ENCODE results near the gene PNCK.
"Not testable (repeated sequence)": the region's sequence is repeated elsewhere in the genome, so short reads cannot be mapped to it uniquely, and the experiment has no call there.

PNCK gene

DNA sequence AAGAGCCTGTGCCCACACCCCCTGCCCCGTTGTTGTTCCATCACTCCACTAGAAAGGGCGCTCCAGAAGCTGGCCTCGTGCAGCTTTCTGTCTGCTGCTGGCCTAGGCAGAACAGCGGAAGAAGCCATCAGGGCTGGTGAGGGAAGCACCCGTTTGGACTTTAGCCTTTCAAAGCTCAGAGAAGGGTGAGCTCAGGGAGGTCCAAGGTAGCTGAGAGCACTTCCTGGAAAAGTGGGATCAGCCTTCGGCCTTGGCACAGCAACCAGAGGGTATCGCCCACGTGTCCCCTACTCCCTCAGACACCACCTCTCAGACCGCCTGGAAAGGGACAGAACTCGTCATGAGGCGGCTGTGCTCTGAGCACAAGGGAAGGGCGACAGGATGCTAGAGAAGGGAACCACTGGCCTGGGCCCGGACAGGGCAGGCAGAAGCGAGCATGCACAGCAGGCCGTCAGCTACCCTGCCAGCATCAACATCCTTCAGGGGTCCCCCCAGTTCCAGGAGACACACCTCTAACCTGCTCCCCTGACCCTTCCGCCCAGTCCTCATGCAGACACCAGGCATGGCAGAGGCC, 25.7 kb upstream of the PNCK start:
- not testable (repeated sequence) for DNase-seq (ENCODE audit: low read depth in 2 of 2)

DNA sequence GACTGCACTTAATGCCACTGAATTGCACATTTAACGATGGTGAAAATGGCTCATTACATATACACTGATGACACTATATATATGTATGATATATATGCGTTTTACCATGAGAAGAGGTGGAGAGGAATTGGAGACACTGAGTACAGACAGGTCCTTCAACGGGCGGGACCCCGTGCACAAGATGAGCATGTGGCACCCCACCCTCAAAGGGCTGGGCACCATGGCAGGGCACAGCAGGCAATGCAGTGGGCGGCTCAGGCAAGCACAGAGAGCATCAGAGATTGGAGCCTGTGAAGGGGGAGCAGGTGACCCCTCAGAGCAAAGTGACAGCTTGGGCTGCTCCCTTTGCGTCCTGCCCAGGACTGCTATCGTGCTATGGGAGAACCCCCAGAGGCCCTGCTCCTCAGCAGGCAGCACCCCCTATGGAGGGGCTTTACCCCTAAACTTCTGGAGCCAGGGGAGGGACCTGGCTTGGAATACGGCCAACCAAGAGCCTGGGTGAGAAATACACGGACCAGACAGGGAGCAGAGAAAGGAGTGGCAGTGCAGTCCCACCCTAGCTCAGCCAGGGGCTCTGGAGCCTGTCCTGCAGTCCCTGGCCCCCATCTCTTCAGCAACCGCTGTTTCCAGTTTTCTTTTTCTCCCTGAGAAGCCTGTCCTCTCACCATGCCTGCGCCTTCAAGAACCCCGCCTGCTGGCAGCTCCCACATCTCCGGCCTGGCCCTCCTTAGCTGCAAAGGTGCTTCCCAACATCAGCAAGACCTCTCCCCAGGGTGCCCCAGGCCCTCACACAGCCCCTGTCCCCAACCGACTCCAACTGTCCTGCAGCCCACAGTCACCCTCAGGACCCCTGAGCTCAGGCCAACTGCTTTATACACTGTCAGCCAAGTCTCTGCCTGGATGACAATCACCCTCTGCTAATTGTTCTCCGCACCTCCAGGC, 24.6 kb upstream of the PNCK start:
- no peak for DNase-seq (ENCODE audit: low read depth in 2 of 2)

DNA sequence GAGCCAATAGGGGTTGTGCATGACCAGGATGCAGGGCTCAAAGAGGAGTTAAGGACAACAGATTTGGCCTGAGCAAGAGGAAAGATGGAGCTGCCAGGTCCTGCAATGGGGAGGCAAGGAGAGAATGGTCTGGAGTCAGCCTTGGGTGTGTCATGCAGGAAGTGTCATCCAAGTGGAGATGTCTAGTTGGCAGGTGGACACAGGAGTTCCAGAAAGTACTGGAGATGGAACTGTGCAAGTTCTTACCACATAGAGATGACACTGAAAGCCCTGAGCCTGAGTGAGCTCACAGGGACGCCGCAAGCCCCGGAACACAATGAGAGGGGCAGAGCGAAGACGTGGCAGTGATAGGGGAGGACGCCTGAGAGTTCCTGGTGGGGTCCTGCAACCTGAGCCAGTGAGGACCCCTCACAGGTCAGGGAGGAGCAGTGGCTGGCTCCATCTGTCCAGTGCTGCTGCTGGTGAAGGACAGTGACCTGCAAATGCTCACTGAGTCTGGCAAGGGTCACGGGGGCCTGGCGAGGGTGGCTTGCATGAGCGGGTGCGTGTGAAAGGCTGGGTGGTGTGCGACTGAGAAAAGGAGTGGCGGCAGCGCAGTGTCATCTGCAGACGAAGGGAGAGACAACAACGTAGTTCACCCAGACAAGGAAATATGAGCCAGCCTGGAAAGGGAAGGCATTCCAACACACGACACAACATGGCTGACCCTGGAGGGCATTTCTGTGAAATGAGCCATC, 23.5 kb upstream of the PNCK start:
- not testable (repeated sequence) for DNase-seq (ENCODE audit: low read depth in 2 of 2)

DNA sequence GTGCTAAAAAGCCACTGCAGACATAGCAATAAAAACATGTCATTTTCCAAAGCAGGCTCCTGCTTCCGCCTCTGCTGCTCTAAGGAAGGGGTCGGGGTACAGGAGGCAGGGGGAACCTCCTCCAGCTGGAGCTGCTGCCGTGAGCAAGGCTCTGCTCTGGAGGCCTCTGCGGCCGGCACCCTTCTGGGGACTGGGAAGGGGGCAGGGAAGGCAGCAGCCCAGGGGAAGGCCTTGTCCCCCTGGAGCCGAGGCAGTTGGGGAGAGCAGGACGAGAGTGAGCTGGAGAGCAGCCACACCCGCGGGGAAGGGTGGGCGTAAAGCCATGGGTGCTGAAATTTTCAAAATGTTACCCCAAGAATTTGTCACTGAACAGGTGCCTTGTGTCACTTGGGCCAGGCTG, 22.9 kb upstream of the PNCK start:
- not testable (repeated sequence) for DNase-seq (ENCODE audit: low read depth in 2 of 2)

DNA sequence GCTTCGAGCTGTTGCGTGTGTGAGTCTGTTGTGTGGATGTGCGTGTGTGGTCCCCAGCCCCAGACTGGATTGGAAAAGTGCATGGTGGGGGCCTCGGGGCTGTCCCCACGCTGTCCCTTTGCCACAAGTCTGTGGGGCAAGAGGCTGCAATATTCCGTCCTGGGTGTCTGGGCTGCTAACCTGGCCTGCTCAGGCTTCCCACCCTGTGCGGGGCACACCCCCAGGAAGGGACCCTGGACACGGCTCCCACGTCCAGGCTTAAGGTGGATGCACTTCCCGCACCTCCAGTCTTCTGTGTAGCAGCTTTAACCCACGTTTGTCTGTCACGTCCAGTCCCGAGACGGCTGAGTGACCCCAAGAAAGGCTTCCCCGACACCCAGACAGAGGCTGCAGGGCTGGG, 22.5 kb upstream of the PNCK start:
- DNase-seq (ENCODE audit: low read depth in 2 of 2), result no peak

DNA sequence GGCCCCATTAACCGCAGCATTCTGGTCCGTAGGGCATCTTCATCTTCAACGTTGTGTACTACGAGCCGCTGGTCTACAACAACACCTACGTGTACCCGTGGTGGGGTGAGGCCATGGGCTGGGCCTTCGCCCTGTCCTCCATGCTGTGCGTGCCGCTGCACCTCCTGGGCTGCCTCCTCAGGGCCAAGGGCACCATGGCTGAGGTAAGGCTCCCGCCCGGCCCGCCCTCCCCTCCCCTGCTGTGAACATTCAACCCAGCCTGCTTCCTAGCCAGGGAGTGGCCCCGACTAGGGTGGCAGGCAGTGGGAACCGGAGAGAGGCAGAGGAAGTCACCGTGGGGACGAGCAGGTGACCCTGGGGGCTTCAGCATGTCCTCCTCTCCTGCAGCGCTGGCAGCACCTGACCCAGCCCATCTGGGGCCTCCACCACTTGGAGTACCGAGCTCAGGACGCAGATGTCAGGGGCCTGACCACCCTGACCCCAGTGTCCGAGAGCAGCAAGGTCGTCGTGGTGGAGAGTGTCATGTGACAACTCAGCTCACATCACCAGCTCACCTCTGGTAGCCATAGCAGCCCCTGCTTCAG, 21.2 kb upstream of the PNCK start:
- no peak for DNase-seq (ENCODE audit: low read depth in 2 of 2)

DNA sequence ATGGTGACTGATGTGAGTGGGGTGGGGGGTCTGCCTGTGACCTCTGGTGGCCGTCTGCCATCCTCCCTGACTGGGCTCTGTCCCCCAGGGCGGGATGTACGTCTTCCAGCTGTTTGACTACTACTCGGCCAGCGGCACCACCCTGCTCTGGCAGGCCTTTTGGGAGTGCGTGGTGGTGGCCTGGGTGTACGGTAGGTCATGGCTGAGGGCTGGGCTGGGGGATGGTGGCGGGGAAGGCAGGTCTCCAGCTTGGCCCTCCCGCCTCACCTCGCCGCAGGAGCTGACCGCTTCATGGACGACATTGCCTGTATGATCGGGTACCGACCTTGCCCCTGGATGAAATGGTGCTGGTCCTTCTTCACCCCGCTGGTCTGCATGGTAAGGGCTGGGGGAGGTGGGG, 20.6 kb upstream of the PNCK start:
- DNase-seq (ENCODE audit: low read depth in 2 of 2), result not testable (repeated sequence)

DNA sequence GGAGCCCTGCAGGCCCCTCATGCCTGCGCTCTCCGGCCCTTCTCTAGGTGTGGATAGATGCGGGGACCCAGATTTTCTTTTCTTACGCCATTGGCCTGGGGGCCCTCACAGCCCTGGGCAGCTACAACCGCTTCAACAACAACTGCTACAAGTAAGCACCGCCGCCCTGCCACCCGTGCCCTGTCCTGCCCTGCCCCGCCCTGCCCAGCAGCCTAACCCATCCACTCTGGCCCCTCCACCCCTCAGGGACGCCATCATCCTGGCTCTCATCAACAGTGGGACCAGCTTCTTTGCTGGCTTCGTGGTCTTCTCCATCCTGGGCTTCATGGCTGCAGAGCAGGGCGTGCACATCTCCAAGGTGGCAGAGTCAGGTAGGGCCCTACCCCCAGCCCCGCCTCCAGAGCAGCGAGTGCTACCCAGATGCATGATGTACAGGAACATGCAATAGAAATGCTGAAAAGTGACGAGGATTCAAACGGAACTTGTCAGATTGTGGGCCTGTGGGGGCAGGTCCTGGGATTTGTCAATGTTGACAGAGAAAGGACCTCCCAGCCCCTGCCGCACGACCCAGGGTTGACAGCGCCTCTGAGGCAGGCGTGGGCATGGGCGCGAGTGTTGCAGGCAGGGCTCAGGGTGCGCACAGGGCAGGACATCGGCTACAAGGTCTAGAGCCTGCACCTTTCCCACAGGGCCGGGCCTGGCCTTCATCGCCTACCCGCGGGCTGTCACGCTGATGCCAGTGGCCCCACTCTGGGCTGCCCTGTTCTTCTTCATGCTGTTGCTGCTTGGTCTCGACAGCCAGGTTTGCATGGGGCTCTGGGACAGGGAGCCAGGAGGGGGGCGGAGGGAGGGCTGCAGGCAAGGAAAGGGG, 19.8 kb upstream of the PNCK start:
- DNase-seq (ENCODE audit: low read depth in 2 of 2), result no peak

DNA sequence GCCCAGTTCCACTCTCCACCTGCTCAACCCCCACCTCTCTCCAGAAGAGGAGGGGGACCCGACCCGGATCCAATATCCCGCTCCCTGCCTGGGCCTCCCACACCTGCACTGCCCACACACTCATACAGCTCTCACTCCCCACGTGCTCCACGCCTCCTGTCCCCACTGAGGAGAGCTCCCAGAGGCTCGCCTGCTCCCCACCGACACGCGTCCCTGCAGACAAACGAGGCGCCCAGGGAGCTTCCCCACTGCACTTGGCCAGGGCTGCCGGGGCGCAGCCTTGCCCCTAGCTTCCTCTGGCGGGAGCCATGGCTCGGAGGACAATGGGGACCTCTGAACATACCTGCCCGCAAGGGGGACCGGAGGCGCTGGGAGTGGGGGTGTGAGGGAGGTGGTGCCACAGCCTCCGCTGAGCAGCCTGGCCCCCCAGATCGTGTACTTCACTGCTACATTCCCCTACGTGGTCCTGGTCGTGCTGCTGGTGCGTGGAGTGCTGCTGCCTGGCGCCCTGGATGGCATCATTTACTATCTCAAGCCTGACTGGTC, 19.1 kb upstream of the PNCK start:
- DNase-seq (ENCODE audit: low read depth in 2 of 2), result no peak

DNA sequence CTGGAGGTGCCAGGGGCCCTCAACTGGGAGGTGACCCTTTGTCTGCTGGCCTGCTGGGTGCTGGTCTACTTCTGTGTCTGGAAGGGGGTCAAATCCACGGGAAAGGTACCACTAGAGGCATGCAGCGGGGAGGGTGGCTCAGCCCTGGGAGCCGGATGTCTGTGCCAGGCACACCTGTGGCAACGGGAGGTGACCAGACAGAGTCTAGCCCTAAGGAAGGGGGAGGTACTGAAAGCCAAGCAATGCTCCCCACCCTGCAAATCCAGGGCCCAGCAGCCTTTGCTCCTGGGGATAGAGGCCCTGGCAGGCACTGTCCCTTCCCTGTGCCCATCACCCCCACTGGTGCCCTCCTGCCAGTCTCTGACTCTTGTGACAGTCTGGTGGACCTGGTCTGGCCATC, 18.4 kb upstream of the PNCK start:
- no peak for DNase-seq (ENCODE audit: low read depth in 2 of 2)

DNA sequence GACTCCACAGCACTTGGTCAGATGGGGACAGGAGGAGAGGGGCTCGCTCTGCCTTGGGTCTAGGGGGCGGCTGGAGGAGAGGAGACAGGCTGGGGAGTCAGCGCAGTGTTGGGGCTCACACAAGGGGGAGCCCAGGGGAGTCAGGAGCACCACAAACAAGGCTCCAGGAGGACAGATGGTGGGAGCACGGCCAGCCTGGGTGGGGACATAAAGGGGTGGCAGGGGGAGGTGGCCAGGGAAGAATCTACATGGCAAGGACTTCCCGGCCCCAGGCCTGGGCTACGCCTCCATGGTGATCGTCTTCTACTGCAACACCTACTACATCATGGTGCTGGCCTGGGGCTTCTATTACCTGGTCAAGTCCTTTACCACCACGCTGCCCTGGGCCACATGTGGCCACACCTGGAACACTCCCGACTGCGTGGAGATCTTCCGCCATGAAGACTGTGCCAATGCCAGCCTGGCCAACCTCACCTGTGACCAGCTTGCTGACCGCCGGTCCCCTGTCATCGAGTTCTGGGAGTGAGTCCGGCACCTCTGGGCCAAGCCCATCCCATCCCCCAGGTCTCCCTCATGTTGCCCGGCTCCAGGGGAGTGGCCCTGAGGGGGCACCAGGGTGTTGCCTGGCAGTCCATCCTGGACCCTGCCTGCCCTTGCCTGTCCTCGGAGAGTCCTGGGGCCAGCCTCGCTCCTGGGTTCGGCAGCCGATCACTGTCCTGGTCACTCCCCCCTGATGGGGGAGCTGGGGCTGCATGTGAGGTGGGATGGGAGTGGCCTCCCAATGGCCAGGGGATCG, 17.6 kb upstream of the PNCK start:
- DNase-seq (ENCODE audit: low read depth in 2 of 2), result not testable (repeated sequence)

DNA sequence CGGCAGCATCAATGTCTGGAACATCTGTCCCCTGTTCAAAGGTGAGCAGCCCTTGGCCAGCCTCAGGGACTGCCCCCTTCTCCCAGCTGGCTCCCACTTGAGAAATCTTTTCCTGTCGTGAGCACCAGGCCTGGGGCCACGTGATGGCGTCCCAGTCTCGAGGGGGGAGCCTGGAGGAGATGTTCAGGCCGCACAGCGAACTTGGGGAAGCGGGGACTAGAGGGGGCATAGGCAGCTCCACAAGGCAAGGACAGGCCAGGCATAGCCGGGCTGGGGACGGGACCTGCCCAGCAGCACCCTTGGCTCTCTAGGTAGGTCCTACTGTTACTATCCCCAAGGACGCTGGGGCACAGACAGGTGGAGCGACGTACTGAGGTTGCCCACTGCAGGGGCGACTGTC, 16.9 kb upstream of the PNCK start:
- DNase-seq (ENCODE audit: low read depth in 2 of 2), result no peak

DNA sequence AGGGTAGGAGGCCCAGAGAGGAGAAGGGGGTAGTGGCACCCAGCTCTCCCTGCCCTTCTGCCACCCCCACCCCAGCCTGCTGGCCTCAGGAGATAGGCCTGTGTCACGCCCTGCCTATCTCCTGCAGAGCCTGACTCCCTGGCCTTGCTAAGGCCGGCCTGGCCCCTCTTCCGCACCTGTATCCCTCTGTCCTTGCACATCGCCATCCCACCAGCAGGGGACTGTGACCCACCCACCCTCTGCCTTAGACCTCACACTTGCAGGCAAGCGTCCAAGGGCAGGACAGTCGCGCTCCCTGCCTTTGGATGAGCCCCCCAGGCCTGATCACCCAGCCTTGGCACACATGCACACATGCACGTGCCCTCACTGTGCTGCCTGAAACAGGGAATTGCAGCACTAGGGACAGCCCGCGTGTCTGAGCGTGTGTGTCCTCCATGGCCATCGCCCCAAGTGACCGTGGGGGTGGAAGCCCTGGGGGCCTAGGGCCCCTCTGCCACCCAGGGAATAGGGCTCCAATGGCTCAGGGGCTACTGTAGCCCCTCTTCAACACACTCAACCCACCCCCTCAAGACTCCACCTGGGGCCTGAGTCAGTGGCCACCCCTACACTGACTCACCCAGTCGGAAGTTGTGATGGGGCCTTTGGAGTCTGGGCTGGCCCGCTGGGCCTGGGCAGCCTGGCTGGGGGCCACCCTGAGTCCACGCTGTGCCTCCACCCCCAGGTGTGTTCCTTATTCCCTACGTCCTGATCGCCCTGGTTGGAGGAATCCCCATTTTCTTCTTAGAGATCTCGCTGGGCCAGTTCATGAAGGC, 16.2 kb upstream of the PNCK start:
- DNase-seq (ENCODE audit: low read depth in 2 of 2), result no peak

DNA sequence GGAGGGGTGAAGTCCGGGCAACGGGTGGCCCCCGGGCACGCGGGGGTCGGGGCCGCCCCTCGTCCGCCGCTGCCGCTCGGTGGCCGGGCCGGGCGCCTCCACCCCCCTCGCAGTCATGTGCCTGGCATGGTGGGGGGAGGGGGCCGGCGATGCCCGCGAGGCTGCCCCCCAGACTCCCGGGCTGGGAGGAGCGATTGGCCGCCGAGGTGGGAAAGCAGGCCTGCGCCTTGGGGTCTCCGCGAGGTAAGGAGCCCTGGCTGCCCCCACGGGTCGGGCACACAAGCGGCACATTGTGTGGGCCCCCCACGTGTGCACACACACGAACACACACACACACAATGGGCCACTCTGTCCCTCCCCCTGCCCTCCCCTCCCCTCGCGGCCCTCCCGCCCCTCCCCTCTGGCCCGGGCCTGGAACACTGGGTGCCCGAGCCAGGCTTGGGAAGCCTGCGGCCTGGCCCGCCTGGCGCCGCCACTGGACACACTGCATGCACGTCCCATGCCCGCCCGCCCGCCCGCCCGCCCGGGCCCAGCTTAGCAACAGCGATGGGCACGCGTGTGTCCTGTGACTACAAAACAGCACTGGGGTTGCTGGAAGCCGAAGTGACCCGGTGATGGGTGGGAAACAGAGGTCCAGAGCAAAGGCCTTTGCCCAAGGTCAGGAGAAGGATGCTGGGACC, 15.4 kb upstream of the PNCK start:
- DNase-seq (ENCODE audit: low read depth in 2 of 2), result no peak

DNA sequence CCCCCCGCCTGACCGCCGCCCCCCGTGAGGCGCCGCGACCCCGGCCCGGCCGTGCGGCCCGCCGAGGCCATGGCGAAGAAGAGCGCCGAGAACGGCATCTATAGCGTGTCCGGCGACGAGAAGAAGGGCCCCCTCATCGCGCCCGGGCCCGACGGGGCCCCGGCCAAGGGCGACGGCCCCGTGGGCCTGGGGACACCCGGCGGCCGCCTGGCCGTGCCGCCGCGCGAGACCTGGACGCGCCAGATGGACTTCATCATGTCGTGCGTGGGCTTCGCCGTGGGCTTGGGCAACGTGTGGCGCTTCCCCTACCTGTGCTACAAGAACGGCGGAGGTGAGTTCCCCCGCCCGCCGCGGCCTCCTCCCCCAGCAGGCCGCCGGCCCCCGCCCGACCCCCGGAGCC, 14.9 kb upstream of the PNCK start:
- no peak for DNase-seq (ENCODE audit: low read depth in 2 of 2)

DNA sequence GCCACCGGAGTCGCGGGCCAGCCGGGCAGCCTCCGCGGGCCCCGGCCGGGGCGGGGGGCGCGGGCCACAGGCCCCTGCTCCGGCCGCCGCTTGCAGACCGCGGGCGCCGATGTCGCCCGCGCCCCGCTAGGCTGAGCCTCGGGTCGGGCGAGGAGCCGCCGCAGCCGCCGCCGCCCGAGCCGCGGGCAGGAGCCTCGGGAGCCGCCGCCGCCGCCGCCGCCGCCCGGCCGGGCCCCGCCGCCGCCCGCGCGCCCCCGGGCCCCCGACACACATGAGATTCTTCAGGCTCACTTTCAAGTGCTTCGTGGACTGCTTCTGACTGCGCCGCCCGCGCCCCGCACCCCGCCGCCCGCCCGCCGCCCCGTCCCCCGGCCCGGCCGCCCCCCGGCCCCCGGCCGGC, 14.5 kb upstream of the PNCK start:
- DNase-seq (ENCODE audit: low read depth in 2 of 2), result no peak

DNA sequence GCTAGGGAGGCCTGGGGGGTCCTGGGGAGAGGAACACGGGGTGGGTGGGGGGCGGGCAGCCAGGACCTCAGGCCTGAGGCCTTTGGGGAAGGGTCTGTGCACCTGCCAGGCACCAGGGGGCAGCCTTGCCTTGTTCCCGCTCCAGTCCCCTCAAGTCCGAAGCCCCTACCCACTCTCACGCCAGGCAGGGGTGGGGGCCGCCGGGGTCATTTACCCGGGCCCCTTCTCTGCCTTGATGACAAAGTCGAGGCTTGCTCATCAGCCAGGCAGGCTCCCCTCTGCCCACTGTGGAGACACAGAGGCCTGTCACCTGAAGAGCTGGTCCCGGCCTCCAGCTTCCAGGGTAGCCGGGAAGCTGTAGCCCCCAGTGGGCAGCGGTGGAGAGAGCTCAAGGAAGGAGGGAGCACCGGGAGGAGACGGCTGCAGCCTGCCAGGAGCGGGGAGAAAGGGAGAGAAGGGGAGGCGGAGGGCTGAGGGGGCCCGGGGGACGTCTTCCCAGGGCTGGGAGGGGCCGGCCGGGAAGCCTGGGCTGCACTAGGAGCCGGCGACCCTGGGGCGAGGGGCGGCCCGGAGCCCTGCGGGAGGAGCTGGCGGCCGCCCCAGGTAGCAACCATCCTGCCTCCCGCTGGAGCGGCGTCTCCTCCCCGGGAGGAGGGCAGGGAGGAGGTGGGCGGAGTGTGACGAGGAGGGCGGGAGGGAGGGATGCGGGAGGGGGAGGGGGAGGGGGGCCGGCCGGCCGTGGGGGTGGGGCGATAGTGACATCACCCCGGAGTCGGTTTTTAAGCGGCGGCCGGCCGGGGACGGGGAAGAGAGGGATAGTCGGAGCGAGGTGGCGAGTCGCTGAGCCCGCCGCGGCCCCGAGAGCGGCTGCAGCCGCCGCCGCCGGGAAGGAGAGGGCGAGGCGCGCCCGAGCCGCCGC, 13.8 kb upstream of the PNCK start, which contains the start of gene SLC6A8:
Gene SLC6A8 (plus strand): TSS at position 806 of the 919 bp plus-strand sequence. CDS start 649 bp downstream, outside the sequence.
- peak; percentile 10 to 28 for DNase-seq (ENCODE audit: low read depth in 2 of 2)

Data from activated CD4-positive, alpha-beta T cell treated with anti-CD3 and anti-CD28 coated beads for 24 hours (primary cell).